HepG2 (cell line): Measurements from ENCODE around the gene LEAP2.

Experiments used
- MAZ ChIP-seq, 2 experiments: sonication (generic) in 1 of 2; formaldehyde crosslinking in 1 of 2; IDR thresholded peaks; 2 replicates each; pipeline versions ENCODE4 v1.5.0 to v1.6.1; 2012 to 2020; ENCODE audit warnings: low read depth in 2 of 2, mild to moderate bottlenecking in 2 of 2, borderline replicate concordance in 1 of 2, improper control_type of control experiment in 1 of 2, low read length in 1 of 2, missing genetic modification reagents in 1 of 2, moderate library complexity in 1 of 2
- RFXANK ChIP-seq: IDR thresholded peaks from 2 replicates; pipeline ENCODE4 v1.6.1; 2016
- ZNF224 ChIP-seq: sonication (generic); formaldehyde crosslinking; IDR thresholded peaks from 2 replicates; pipeline ENCODE4 v1.5.0; 2020; ENCODE audit warnings: mild to moderate bottlenecking, missing genetic modification reagents
- TF ChIP-seq, protein P1 (sequence below): sonication (generic); formaldehyde crosslinking; IDR thresholded peaks from 2 replicates; pipeline ENCODE4 v1.5.0; 2020; ENCODE audit warnings: mild to moderate bottlenecking, missing genetic modification reagents, moderate library complexity

DNA sequence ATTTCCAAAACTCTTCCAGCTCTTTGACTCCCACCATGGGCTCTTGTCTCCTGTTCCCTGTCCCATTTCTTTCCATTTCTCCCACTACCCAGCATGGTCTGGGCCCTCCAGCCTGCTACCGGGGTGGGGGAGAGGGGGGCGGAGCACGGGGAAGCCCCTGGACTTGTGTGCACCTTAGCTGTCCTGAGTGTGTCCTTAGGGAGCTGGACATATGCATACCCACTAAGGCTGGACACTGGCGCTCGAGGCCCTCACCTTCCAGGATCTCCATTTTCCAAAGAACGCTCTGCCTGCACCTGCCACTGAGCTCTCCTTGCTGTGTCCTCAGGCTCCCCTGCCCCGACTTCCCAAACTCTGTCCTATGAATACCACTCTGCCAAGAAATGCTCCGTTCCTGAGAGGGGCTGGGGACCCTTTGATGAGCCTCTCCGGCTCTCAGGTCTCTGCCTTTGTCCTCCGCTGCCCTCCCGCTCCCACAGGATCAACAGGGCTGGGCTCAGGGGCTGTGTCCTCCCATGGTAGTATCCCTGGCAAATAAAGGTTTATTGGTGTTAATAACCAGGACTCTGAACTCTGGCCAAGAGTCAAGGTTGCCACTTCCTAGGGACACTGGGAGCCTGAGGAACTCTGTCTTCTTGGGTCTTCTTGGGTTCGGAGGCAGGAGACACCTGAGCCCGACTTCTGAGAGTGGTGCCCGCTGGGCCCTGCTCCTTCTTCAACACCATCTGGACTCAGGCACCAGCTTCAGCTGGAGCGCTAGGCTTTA, 42.2 kb upstream of the LEAP2 start:
- TF ChIP-seq ZNF224 (CRISPR knock-in tag) (no peak), MAZ (IDR thresholded peaks at IDR 0.05; ENCODE audit: borderline replicate concordance, low read depth, low read length) (no peak), MAZ (CRISPR knock-in tag; IDR thresholded peaks at IDR 0.05; ENCODE audit: low read depth) (no peak), RFXANK (CRISPR knock-in tag) (no peak)
- TF ChIP-seq, protein P1, sequence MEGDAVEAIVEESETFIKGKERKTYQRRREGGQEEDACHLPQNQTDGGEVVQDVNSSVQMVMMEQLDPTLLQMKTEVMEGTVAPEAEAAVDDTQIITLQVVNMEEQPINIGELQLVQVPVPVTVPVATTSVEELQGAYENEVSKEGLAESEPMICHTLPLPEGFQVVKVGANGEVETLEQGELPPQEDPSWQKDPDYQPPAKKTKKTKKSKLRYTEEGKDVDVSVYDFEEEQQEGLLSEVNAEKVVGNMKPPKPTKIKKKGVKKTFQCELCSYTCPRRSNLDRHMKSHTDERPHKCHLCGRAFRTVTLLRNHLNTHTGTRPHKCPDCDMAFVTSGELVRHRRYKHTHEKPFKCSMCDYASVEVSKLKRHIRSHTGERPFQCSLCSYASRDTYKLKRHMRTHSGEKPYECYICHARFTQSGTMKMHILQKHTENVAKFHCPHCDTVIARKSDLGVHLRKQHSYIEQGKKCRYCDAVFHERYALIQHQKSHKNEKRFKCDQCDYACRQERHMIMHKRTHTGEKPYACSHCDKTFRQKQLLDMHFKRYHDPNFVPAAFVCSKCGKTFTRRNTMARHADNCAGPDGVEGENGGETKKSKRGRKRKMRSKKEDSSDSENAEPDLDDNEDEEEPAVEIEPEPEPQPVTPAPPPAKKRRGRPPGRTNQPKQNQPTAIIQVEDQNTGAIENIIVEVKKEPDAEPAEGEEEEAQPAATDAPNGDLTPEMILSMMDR (CRISPR knock-in tag) = no peak
